ENCODE measurements around the gene PDXK.

The PDXK gene

GRCh38 chr21:43736224-43736883 lies 17.4 kb downstream of the PDXK start:
- TF ChIP-seq SIN3A (IDR thresholded peaks at IDR 0.05; ENCODE audit: borderline replicate concordance, insufficient read depth, low read length), result no peak
- no peak for TF ChIP-seq FOXP2 (optimal IDR thresholded peaks at IDR 0.05; ENCODE audit: borderline replicate concordance, extremely low read depth, extremely low read length, insufficient read depth)
- no peak for TF ChIP-seq REST (IDR thresholded peaks at IDR 0.05; ENCODE audit: insufficient read depth in 1 of 2, low read depth in 2 of 2, low read length in 2 of 2)
- TF ChIP-seq TAF1 (IDR thresholded peaks at IDR 0.05; ENCODE audit: borderline replicate concordance, insufficient read depth, low read length), result no peak
- no peak for TF ChIP-seq POLR2AphosphoS5 (IDR thresholded peaks at IDR 0.05; ENCODE audit: low read depth, low read length)

- no peak for TF ChIP-seq POLR2AphosphoS5 (IDR thresholded peaks at IDR 0.05; ENCODE audit: low read depth, low read length)
- no peak for TF ChIP-seq REST (IDR thresholded peaks at IDR 0.05; ENCODE audit: insufficient read depth in 1 of 2, low read depth in 2 of 2, low read length in 2 of 2)
- TF ChIP-seq SIN3A (IDR thresholded peaks at IDR 0.05; ENCODE audit: borderline replicate concordance, insufficient read depth, low read length), result no peak
- TF ChIP-seq TAF1 (IDR thresholded peaks at IDR 0.05; ENCODE audit: borderline replicate concordance, insufficient read depth, low read length), result no peak
- no peak for TF ChIP-seq FOXP2 (optimal IDR thresholded peaks at IDR 0.05; ENCODE audit: borderline replicate concordance, extremely low read depth, extremely low read length, insufficient read depth)
Observed at GRCh38 chr21:43737158-43737950, 18.4 kb downstream of the PDXK start.

- TF ChIP-seq POLR2AphosphoS5 (IDR thresholded peaks at IDR 0.05; ENCODE audit: low read depth, low read length), result no peak
- TF ChIP-seq TAF1 (IDR thresholded peaks at IDR 0.05; ENCODE audit: borderline replicate concordance, insufficient read depth, low read length), result no peak
- no peak for TF ChIP-seq FOXP2 (optimal IDR thresholded peaks at IDR 0.05; ENCODE audit: borderline replicate concordance, extremely low read depth, extremely low read length, insufficient read depth)
- TF ChIP-seq REST (IDR thresholded peaks at IDR 0.05; ENCODE audit: insufficient read depth in 1 of 2, low read depth in 2 of 2, low read length in 2 of 2), result no peak
- TF ChIP-seq SIN3A (IDR thresholded peaks at IDR 0.05; ENCODE audit: borderline replicate concordance, insufficient read depth, low read length), result no peak
Observed at GRCh38 chr21:43739621-43740435, 20.9 kb downstream of the PDXK start.

GRCh38 chr21:43740497-43741156 lies 21.7 kb downstream of the PDXK start:
- no peak for TF ChIP-seq POLR2AphosphoS5 (IDR thresholded peaks at IDR 0.05; ENCODE audit: low read depth, low read length)
- no peak for TF ChIP-seq TAF1 (IDR thresholded peaks at IDR 0.05; ENCODE audit: borderline replicate concordance, insufficient read depth, low read length)
- no peak for TF ChIP-seq SIN3A (IDR thresholded peaks at IDR 0.05; ENCODE audit: borderline replicate concordance, insufficient read depth, low read length)
- TF ChIP-seq FOXP2 (optimal IDR thresholded peaks at IDR 0.05; ENCODE audit: borderline replicate concordance, extremely low read depth, extremely low read length, insufficient read depth), result no peak
- TF ChIP-seq REST (IDR thresholded peaks at IDR 0.05; ENCODE audit: insufficient read depth in 1 of 2, low read depth in 2 of 2, low read length in 2 of 2), result no peak
